ENCODE measurements around the gene PORCN. TPM values are rescaled to one million over a fixed set of nuclear protein-coding genes. Genes with fewer than 3 reads are reported as not detected.

The PORCN gene
- total and polyA plus RNA-seq, 2 donors (not counting 3 experiments of a cell fraction or from before 2014, with no cell fraction given) = 7.6 to 21.0 TPM

- no peaks in the 10 kb centered on the region for H3K4me1 ChIP-seq (ENCODE audit: control insufficient read depth, extremely low read depth, insufficient read depth, low read length)
- no TSS peak for BruUV-seq (replicated peaks)
- no peak overlapping the region for H3K4me3 ChIP-seq (replicated peaks in 1 of 3; ENCODE audit: insufficient read depth in 1 of 3, low read depth in 1 of 3, low read length in 3 of 3)
- ChIA-PET CTCF (no interaction called here), POLR2A (no interaction called here)
- DNase-seq (ENCODE audit: low read depth, low spot score) = no peak
- no peak overlapping the region for H3K4me2 ChIP-seq (ENCODE audit: insufficient read depth, low read length)
- H3K27me3 ChIP-seq (ENCODE audit: control insufficient read depth in 2 of 2, insufficient read depth in 2 of 2, low read length in 2 of 2) = no peaks in the 10 kb centered on the region
- no peaks in the 10 kb centered on the region for H3K79me2 ChIP-seq (ENCODE audit: control insufficient read depth, insufficient read depth, low read length)
- intact Hi-C loops (cut with micrococcal nuclease) = no loop called here
- no peak for TF ChIP-seq JUN (IDR thresholded peaks at IDR 0.05; ENCODE audit: borderline replicate concordance, insufficient read depth, insufficient read length, low read depth)
- TF ChIP-seq, protein P1, sequence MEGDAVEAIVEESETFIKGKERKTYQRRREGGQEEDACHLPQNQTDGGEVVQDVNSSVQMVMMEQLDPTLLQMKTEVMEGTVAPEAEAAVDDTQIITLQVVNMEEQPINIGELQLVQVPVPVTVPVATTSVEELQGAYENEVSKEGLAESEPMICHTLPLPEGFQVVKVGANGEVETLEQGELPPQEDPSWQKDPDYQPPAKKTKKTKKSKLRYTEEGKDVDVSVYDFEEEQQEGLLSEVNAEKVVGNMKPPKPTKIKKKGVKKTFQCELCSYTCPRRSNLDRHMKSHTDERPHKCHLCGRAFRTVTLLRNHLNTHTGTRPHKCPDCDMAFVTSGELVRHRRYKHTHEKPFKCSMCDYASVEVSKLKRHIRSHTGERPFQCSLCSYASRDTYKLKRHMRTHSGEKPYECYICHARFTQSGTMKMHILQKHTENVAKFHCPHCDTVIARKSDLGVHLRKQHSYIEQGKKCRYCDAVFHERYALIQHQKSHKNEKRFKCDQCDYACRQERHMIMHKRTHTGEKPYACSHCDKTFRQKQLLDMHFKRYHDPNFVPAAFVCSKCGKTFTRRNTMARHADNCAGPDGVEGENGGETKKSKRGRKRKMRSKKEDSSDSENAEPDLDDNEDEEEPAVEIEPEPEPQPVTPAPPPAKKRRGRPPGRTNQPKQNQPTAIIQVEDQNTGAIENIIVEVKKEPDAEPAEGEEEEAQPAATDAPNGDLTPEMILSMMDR (IDR thresholded peaks at IDR 0.05; ENCODE audit: extremely low read depth in 1 of 2, insufficient read depth in 1 of 2, low read depth in 1 of 2, low read length in 2 of 2) = no peak
- no peak for TF ChIP-seq POLR2AphosphoS5 (IDR thresholded peaks at IDR 0.05; ENCODE audit: insufficient read depth, low read depth, low read length)
- TF ChIP-seq, protein P2, sequence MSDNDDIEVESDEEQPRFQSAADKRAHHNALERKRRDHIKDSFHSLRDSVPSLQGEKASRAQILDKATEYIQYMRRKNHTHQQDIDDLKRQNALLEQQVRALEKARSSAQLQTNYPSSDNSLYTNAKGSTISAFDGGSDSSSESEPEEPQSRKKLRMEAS (IDR thresholded peaks at IDR 0.05; ENCODE audit: insufficient read depth, insufficient read length) = no peak
- TF ChIP-seq POLR2A (IDR thresholded peaks at IDR 0.05; ENCODE audit: low read depth, low read length) = no peak
- no peak for TF ChIP-seq FOS (IDR thresholded peaks at IDR 0.05; ENCODE audit: borderline replicate concordance, insufficient read depth, low read length)
- no peak for TF ChIP-seq MYC (IDR thresholded peaks at IDR 0.05; ENCODE audit: low read depth, low read length)
- TF ChIP-seq GATA2 (IDR thresholded peaks at IDR 0.05; ENCODE audit: insufficient read depth, insufficient read length, low read depth, low read length) = no peak
- TF ChIP-seq EZH2 (IDR thresholded peaks at IDR 0.05; ENCODE audit: borderline replicate concordance, low read depth, low read length, severe bottlenecking) = no peak
- FAIRE-seq = no peak
- no peak overlapping the region for H3K9ac ChIP-seq (replicated peaks; ENCODE audit: extremely low read depth, insufficient read depth, low read length)
- no peaks in the 10 kb centered on the region for H4K20me1 ChIP-seq (replicated peaks; ENCODE audit: control insufficient read depth, extremely low read depth, insufficient read depth, low read length)
- H3K9me1 ChIP-seq (replicated peaks; ENCODE audit: control insufficient read depth, extremely low read depth, insufficient read depth, low read length) = no peaks in the 10 kb centered on the region
- no peak overlapping the region for H2AFZ ChIP-seq (ENCODE audit: low read depth, low read length)
- no peaks in the 10 kb centered on the region for H3K9me3 ChIP-seq (replicated peaks; ENCODE audit: control insufficient read depth, insufficient read depth, low read length)
- dilution Hi-C loops (cut with MboI; ENCODE audit: extremely low pct_ligation_motif_present, low sequenced_read_pairs) = no loop called here
- no peak overlapping the region for H3K27ac ChIP-seq (ENCODE audit: insufficient read depth, low read depth, low read length)
- H3K36me3 ChIP-seq (ENCODE audit: control insufficient read depth in 2 of 2, extremely low read depth in 1 of 2, insufficient read depth in 2 of 2, low read length in 2 of 2) = peaks cover 0 to 5% of the 10 kb centered on the region in 2 experiments
Measured at GRCh38 chrX:48514126-48514806, 5.5 kb downstream of the PORCN start.
